PC-9 (cell line): ENCODE data around the gene COL4A6. TPM values are rescaled to one million over a fixed set of nuclear protein-coding genes. Genes with fewer than 3 reads are reported as not detected.

Experiments
- BruUV-seq: library from RNA; stranded (reverse); fragments of 400-500 nt; replicated peaks from 2 replicates; lab custom pipeline; 2021; lab: Mats Ljungman, UMichigan
- CTCF ChIA-PET: fragments of 300-600 bp; sonication (Branson Sonifier 250); formaldehyde crosslinking; loops from one replicate; lab custom pipeline; 2022; ENCODE audit warnings: antibody characterized with exemption; lab: Charles Lee
- POLR2A ChIA-PET: fragments of 300-600 bp; sonication (Branson Sonifier 250); formaldehyde crosslinking; loops from one replicate; lab custom pipeline; 2022; ENCODE audit warnings: antibody characterized with exemption; ENCODE audit not compliant: unreplicated experiment; lab: Charles Lee
- DNase-seq, 2 experiments: peaks; one replicate each; pipeline versions ENCODE4 v3.0.0 to v3.0.0-alpha.2; 2015 to 2022; ENCODE audit warnings: mixed read lengths in 1 of 2
- H2AFZ ChIP-seq: fragments of 200-600 bp; sonication (generic); 2 replicates; pipeline ENCODE4 v1.8.1; 2017; ENCODE audit warnings: antibody characterized with exemption
- H3F3A ChIP-seq: fragments of 200-600 bp; sonication (generic); 2 replicates; pipeline ENCODE4 v1.8.1; 2017; ENCODE audit warnings: antibody characterized with exemption, mild to moderate bottlenecking, low read depth; ENCODE audit not compliant: insufficient read depth
- H3K27ac ChIP-seq: fragments of 200-600 bp; sonication (generic); 2 replicates; pipeline ENCODE4 v1.6.1; 2016; ENCODE audit warnings: mixed run types
- H3K27me3 ChIP-seq: fragments of 200-600 bp; sonication (generic); 2 replicates; pipeline ENCODE4 v1.6.1; 2016; ENCODE audit warnings: low read depth, mixed run types; ENCODE audit not compliant: insufficient read depth
- H3K36me3 ChIP-seq: fragments of 200-600 bp; sonication (generic); 2 replicates; pipeline ENCODE4 v1.6.1; 2016; ENCODE audit warnings: low read depth, mixed run types
- H3K4me1 ChIP-seq: fragments of 200-600 bp; sonication (generic); replicated peaks from 2 replicates; pipeline ENCODE4 v1.6.1; 2016; ENCODE audit warnings: mixed run types; ENCODE audit not compliant: insufficient read depth
- H3K4me2 ChIP-seq: fragments of 200-600 bp; sonication (generic); 2 replicates; pipeline ENCODE4 v1.6.1; 2017; ENCODE audit warnings: mixed run types
- H3K4me3 ChIP-seq: fragments of 200-600 bp; sonication (generic); 2 replicates; pipeline ENCODE4 v1.6.1; 2016; ENCODE audit warnings: mixed run types
- H3K79me2 ChIP-seq: fragments of 200-600 bp; sonication (generic); 2 replicates; pipeline ENCODE4 v1.6.1; 2017; ENCODE audit warnings: low read depth, mixed run types
- H3K9me2 ChIP-seq: fragments of 200-600 bp; sonication (generic); 2 replicates; pipeline ENCODE4 v1.8.1; 2017; ENCODE audit warnings: mild to moderate bottlenecking; ENCODE audit not compliant: insufficient read depth
- H3K9me3 ChIP-seq: fragments of 200-600 bp; sonication (generic); 2 replicates; pipeline ENCODE4 v1.8.1; 2016; ENCODE audit warnings: low read depth; ENCODE audit not compliant: insufficient read depth
- H4K20me1 ChIP-seq: fragments of 200-600 bp; sonication (generic); 2 replicates; pipeline ENCODE4 v1.8.1; 2017; ENCODE audit not compliant: insufficient read depth
- CTCF ChIP-seq: fragments of 200-600 bp; sonication (generic); conservative IDR thresholded peaks from 2 replicates; pipeline ENCODE4 v1.6.1; 2017; ENCODE audit warnings: mixed run types, antibody characterized with exemption, mild to moderate bottlenecking, moderate library complexity
- EZH2 ChIP-seq: fragments of 200-600 bp; sonication (generic); IDR thresholded peaks from 2 replicates; pipeline ENCODE4 v1.8.0; 2017; ENCODE audit warnings: antibody characterized with exemption, low read depth
- intact Hi-C: fragments of 100-400 bp; cut with micrococcal nuclease; formaldehyde crosslinking; loops from one replicate; pipeline ENCODE4 v1.10.0; 2022; ENCODE audit not compliant: unreplicated experiment
- total RNA-seq: library from RNA; stranded (reverse); gene quantifications from 2 replicates; pipeline ENCODE4 v1.2.3, GENCODE V29; 2021

Gene COL4A6
- total RNA-seq, 1 experiment from 2014 or later: 15.5 TPM

- Histone ChIP-seq H3K27ac (no peak overlapping the region), H3K27me3 (no peaks in the 10 kb centered on the region), H3F3A (no peaks in the 10 kb centered on the region), H3K4me1 (no peaks in the 10 kb centered on the region), H3K36me3 (no peaks in the 10 kb centered on the region), H3K9me3 (no peaks in the 10 kb centered on the region), H3K4me2 (no peak overlapping the region), H3K4me3 (no peak overlapping the region), H3K9me2 (no peaks in the 10 kb centered on the region), H3K79me2 (no peaks in the 10 kb centered on the region), H4K20me1 (no peaks in the 10 kb centered on the region), H2AFZ (no peak overlapping the region)
- intact Hi-C loops: no loop called here
- POLR2A ChIA-PET: no interaction called here
- DNase-seq: no peak
- no TSS peak for BruUV-seq
- no peak for TF ChIP-seq EZH2
- no peak for TF ChIP-seq CTCF
- CTCF ChIA-PET: no interaction called here
These were observed 315.5 kb downstream of the COL4A6 start for GRCh38 chrX:108122748-108123147.

GRCh38 chrX:108121291-108121690 lies 316.9 kb downstream of the COL4A6 start:
- TF ChIP-seq EZH2 (no peak), CTCF (no peak)
- Histone ChIP-seq H3F3A (no peaks in the 10 kb centered on the region), H3K4me3 (no peak overlapping the region), H3K9me3 (no peaks in the 10 kb centered on the region), H3K27me3 (no peaks in the 10 kb centered on the region), H3K27ac (no peak overlapping the region), H2AFZ (no peak overlapping the region), H3K4me1 (no peaks in the 10 kb centered on the region), H3K4me2 (no peak overlapping the region), H3K79me2 (no peaks in the 10 kb centered on the region), H3K9me2 (no peaks in the 10 kb centered on the region), H4K20me1 (no peaks in the 10 kb centered on the region), H3K36me3 (no peaks in the 10 kb centered on the region)
- no peak for DNase-seq
- ChIA-PET POLR2A (no interaction called here), CTCF (no interaction called here)
- no TSS peak for BruUV-seq
- intact Hi-C loops: no loop called here

- DNase-seq: no peak
- no peaks in the 10 kb centered on the region for H4K20me1 ChIP-seq
- no peak overlapping the region for H2AFZ ChIP-seq
- H3K9me2 ChIP-seq: no peaks in the 10 kb centered on the region
- TF ChIP-seq EZH2 (no peak), CTCF (no peak)
- H3K27ac ChIP-seq: no peak overlapping the region
- H3K9me3 ChIP-seq: no peaks in the 10 kb centered on the region
- POLR2A ChIA-PET: no interaction called here
- CTCF ChIA-PET: no interaction called here
- H3K36me3 ChIP-seq: no peaks in the 10 kb centered on the region
- no peak overlapping the region for H3K4me3 ChIP-seq
- no peaks in the 10 kb centered on the region for H3K27me3 ChIP-seq
- no peaks in the 10 kb centered on the region for H3K4me1 ChIP-seq
- BruUV-seq: no TSS peak
- no peaks in the 10 kb centered on the region for H3K79me2 ChIP-seq
- no peaks in the 10 kb centered on the region for H3F3A ChIP-seq
- no peak overlapping the region for H3K4me2 ChIP-seq
- intact Hi-C loops: no loop called here
These were observed 320.2 kb downstream of the COL4A6 start for GRCh38 chrX:108117988-108118387.
